HepG2 (cell line): ENCODE results near the gene ARHGAP12. TPM values are rescaled to one million over a fixed set of nuclear protein-coding genes. Genes with fewer than 3 reads are reported as not detected.
A peak's percentile ranks its signal among the peaks of the same experiment; 100 is the strongest.

Experiments
- ATAC-seq: fragments of 200-7000 bp; cut with Tn5 transposase; 3 replicates; pipeline ENCODE4 v1.9.1; 2020; ENCODE audit warnings: mild to moderate bottlenecking, moderate library complexity
- BruUV-seq: library from RNA; stranded (reverse); fragments of 400-500 nt; replicated peaks from 2 replicates; lab custom pipeline; 2021; lab: Mats Ljungman, UMichigan
- CTCF ChIA-PET: fragments of 300-600 bp; formaldehyde crosslinking; extraction: SDS; loops from one replicate; lab custom pipeline; 2021; ENCODE audit warnings: low total read pairs, inconsistent platforms, low intra/inter-chr PET ratio; lab: Yijun Ruan, JAX
- POLR2A ChIA-PET: fragments of 350-600 bp; sonication (Branson Sonifier 250); formaldehyde crosslinking; loops from one replicate; lab custom pipeline; 2020; ENCODE audit warnings: antibody characterized with exemption, inconsistent platforms; lab: Yijun Ruan, JAX
- DNase-seq: peaks from one replicate; pipeline ENCODE4 v3.0.0-alpha.2; 2015; ENCODE audit warnings: low spot score
- FAIRE-seq: peaks from 3 replicates; lab custom pipeline; 2011; peaks lifted over from hg19 to GRCh38; lab: Jason Lieb, UNC
- H2AFZ ChIP-seq: one replicate; pipeline ENCODE4 v1.6.1; 2011; ENCODE audit warnings: low read length, inconsistent platforms
- H3K27ac ChIP-seq: fragments of 300-600 bp; 3 replicates; pipeline ENCODE4 v1.8.0; 2011; ENCODE audit warnings: mixed run types, mild to moderate bottlenecking, mixed read lengths, low read length, inconsistent platforms; ENCODE audit not compliant: insufficient read depth; ENCODE audit errors: extremely low read length
- H3K27me3 ChIP-seq, 2 experiments: fragments of 200-600 bp in 1 of 2; 2 replicates in 1 of 2; 3 replicates in 1 of 2; pipeline versions ENCODE4 v1.6.0 to v1.8.0; 2011; ENCODE audit warnings: low read length in 2 of 2, mild to moderate bottlenecking in 2 of 2, moderate library complexity in 2 of 2, inconsistent platforms in 1 of 2; ENCODE audit not compliant: insufficient read depth in 2 of 2, control insufficient read depth in 1 of 2
- H3K36me3 ChIP-seq, 2 experiments: fragments of 200-600 bp in 1 of 2; replicated peaks in 1 of 2; 2 replicates in 1 of 2; 3 replicates in 1 of 2; pipeline versions ENCODE4 v1.5.1 to v1.8.0; 2011; ENCODE audit warnings: low read length in 2 of 2, inconsistent platforms in 1 of 2; ENCODE audit not compliant: insufficient read depth in 2 of 2, control insufficient read depth in 1 of 2
- H3K4me1 ChIP-seq: 2 replicates; pipeline ENCODE4 v1.5.1; 2012; ENCODE audit warnings: low read length, inconsistent platforms; ENCODE audit not compliant: insufficient read depth
- H3K4me2 ChIP-seq: 2 replicates; pipeline ENCODE4 v1.6.0; 2011; ENCODE audit warnings: low read depth, low read length, inconsistent platforms
- H3K4me3 ChIP-seq, 3 experiments: fragments of 200-600 bp in 1 of 3; sonication (generic), shearing (Covaris generic) in 1 of 3; replicated peaks in 1 of 3; 2 replicates each; pipeline ENCODE4 v1.5.1; 2011 to 2016; ENCODE audit warnings: low read length in 3 of 3, inconsistent platforms in 2 of 3, low read depth in 2 of 3, mild to moderate bottlenecking in 2 of 3, control low read depth in 1 of 3, mixed read lengths in 1 of 3; ENCODE audit not compliant: insufficient read depth in 1 of 3
- H3K79me2 ChIP-seq: one replicate; pipeline ENCODE4 v1.6.1; 2011; ENCODE audit warnings: low read length, inconsistent platforms; ENCODE audit not compliant: insufficient read depth
- H3K9ac ChIP-seq: 2 replicates; pipeline ENCODE4 v1.6.0; 2011; ENCODE audit warnings: mild to moderate bottlenecking, low read depth, low read length, inconsistent platforms; ENCODE audit not compliant: insufficient read depth
- H3K9me3 ChIP-seq: 2 replicates; pipeline ENCODE4 v1.5.1; 2012; ENCODE audit warnings: mild to moderate bottlenecking, low read length
- H4K20me1 ChIP-seq: 2 replicates; pipeline ENCODE4 v1.6.0; 2011; ENCODE audit warnings: inconsistent platforms, mild to moderate bottlenecking, low read length, moderate library complexity; ENCODE audit not compliant: insufficient read depth
- ARID5B ChIP-seq: IDR thresholded peaks from 2 replicates; pipeline ENCODE4 v1.4.0; 2020; ENCODE audit warnings: mild to moderate bottlenecking, missing genetic modification reagents
- ELF3 ChIP-seq: IDR thresholded peaks from 2 replicates; pipeline ENCODE4 v1.6.1; 2016; ENCODE audit warnings: missing genetic modification reagents, missing compliant biosample characterization
- FOXA1 ChIP-seq, 2 experiments: fragments of 450-650 bp in 1 of 2; sonication (generic) in 1 of 2; formaldehyde crosslinking in 1 of 2; IDR thresholded peaks; 2 replicates each; pipeline versions ENCODE4 v1.4.0 to v1.6.1; 2016 to 2020; ENCODE audit warnings: missing genetic modification reagents in 1 of 2
- HMG20A ChIP-seq: IDR thresholded peaks from 2 replicates; pipeline ENCODE4 v1.6.1; 2016; ENCODE audit warnings: borderline replicate concordance
- KLF6 ChIP-seq: IDR thresholded peaks from 2 replicates; pipeline ENCODE4 v1.8.0; 2016; ENCODE audit warnings: missing biosample characterization, missing genetic modification reagents
- PLSCR1 ChIP-seq: sonication (generic); formaldehyde crosslinking; IDR thresholded peaks from 2 replicates; pipeline ENCODE4 v1.5.0; 2020; ENCODE audit warnings: missing genetic modification reagents, mild to moderate bottlenecking, borderline replicate concordance
- SMAD9 ChIP-seq: sonication (generic); formaldehyde crosslinking; IDR thresholded peaks from 2 replicates; pipeline ENCODE4 v1.5.1; 2020; ENCODE audit warnings: mild to moderate bottlenecking, missing genetic modification reagents
- SP2 ChIP-seq: sonication (generic); formaldehyde crosslinking; IDR thresholded peaks from 2 replicates; pipeline ENCODE4 v1.5.1; 2020; ENCODE audit warnings: mild to moderate bottlenecking, missing genetic modification reagents
- TARDBP ChIP-seq: sonication (generic); formaldehyde crosslinking; IDR thresholded peaks from 2 replicates; pipeline ENCODE4 v1.8.0; 2022; ENCODE audit warnings: mild to moderate bottlenecking, missing genetic modification reagents
- ZNF230 ChIP-seq: sonication (generic); formaldehyde crosslinking; IDR thresholded peaks from 2 replicates; pipeline ENCODE4 v1.4.0; 2020; ENCODE audit warnings: mild to moderate bottlenecking, missing genetic modification reagents
- ZNF280D ChIP-seq: sonication (generic); formaldehyde crosslinking; IDR thresholded peaks from 2 replicates; pipeline ENCODE4 v1.5.1; 2020; ENCODE audit warnings: mild to moderate bottlenecking, missing genetic modification reagents
- ZNF414 ChIP-seq: sonication (generic); formaldehyde crosslinking; IDR thresholded peaks from 2 replicates; pipeline ENCODE4 v1.5.0; 2020; ENCODE audit warnings: missing genetic modification reagents
- ZNF576 ChIP-seq: sonication (generic); formaldehyde crosslinking; IDR thresholded peaks from 2 replicates; pipeline ENCODE4 v1.4.0; 2020; ENCODE audit warnings: mild to moderate bottlenecking, missing genetic modification reagents
- ZNF75D ChIP-seq: sonication (generic); formaldehyde crosslinking; IDR thresholded peaks from 2 replicates; pipeline ENCODE4 v1.8.1; 2023; ENCODE audit warnings: missing genetic modification reagents, mild to moderate bottlenecking, borderline replicate concordance
- ZSCAN30 ChIP-seq: sonication (generic); formaldehyde crosslinking; IDR thresholded peaks from 2 replicates; pipeline ENCODE4 v1.5.0; 2020; ENCODE audit warnings: mild to moderate bottlenecking, missing genetic modification reagents
- WGBS: methylation state at CpG from one replicate; pipeline ENCODE4 v1.1.6; 2017; ENCODE audit warnings: low lambda C conversion rate; 5-methylcytosine and 5-hydroxymethylcytosine counted together
- in situ Hi-C: cut with HindIII; loops from 2 replicates; pipeline ENCODE4 v1.10.0; 2017; ENCODE audit warnings: low pct_unique_long_range_greater_than_20kb; ENCODE audit not compliant: extremely low pct_ligation_motif_present
- intact Hi-C: fragments of 100-400 bp; cut with micrococcal nuclease; formaldehyde crosslinking; loops from one replicate; pipeline ENCODE4 v1.10.0; 2022; ENCODE audit not compliant: unreplicated experiment
- polyA plus RNA-seq, 8 experiments: library from polyadenylated mRNA; depleted of rRNA in 3 of 8; stranded (reverse) in 7 of 8; unstranded in 1 of 8; fragments of >200 nt; fragmentation: Illumina TruSeq in 4 of 8; extraction: Trizol in 4 of 8; gene quantifications; 2 replicates each; pipeline versions ENCODE4 v1.2.1 to v1.2.3, GENCODE V29; 2011 to 2016; ENCODE audit warnings: low read depth in 4 of 8, missing spikeins in 1 of 8, mixed read lengths in 1 of 8; ENCODE audit not compliant: insufficient read depth in 1 of 8
- total RNA-seq, 5 experiments: library from RNA; depleted of rRNA; stranded (reverse); fragments of >200 nt; fragmentation: Illumina TruSeq; extraction: Trizol; gene quantifications; 2 replicates each; pipeline ENCODE4 v1.2.3, GENCODE V29; 2016; ENCODE audit warnings: low read depth in 1 of 5

ARHGAP12 gene
- total and polyA plus RNA-seq, 2 of the 13 experiments (the other 11 are each of a cell fraction or from before 2014, with no cell fraction given): 25.0 to 54.6 TPM

GRCh38 chr10:31963589-31963980 is 35.0 kb upstream of the ARHGAP12 start:
- ATAC-seq (peak; percentile 53), FAIRE-seq (no peak)
- TF ChIP-seq PLSCR1 (CRISPR knock-in tag) (no peak), ZNF576 (no peak), SP2 (CRISPR knock-in tag) (no peak), ZNF280D (no peak), ELF3 (no peak), HMG20A (no peak), SMAD9 (CRISPR knock-in tag) (no peak), TARDBP (no peak), KLF6 (CRISPR knock-in tag) (no peak), ZNF230 (CRISPR knock-in tag) (no peak), FOXA1 (IDR thresholded peaks at IDR 0.05) (no peak), FOXA1 (CRISPR knock-in tag; IDR thresholded peaks at IDR 0.05) (no peak), ZSCAN30 (CRISPR knock-in tag) (no peak), ZNF414 (CRISPR knock-in tag) (no peak), ZNF75D (CRISPR knock-in tag) (no peak), ARID5B (no peak)

More at GRCh38 chr10:31963589-31963980, 35.0 kb upstream of the ARHGAP12 start:
- H3K9me3 ChIP-seq: no peaks in the 10 kb centered on the region
- ChIA-PET POLR2A (interaction anchor here (0.9 kb wide), 1 partner anchor 34 kb away, joined by 3 read pairs; no protein-coding TSS in a partner anchor), CTCF (no interaction called here)
- no peaks in the 10 kb centered on the region for H3K36me3 ChIP-seq
- no TSS peak for BruUV-seq
- no peaks in the 10 kb centered on the region for H4K20me1 ChIP-seq
- no peak overlapping the region for H3K9ac ChIP-seq
- in situ Hi-C loops: no loop called here
- no peaks in the 10 kb centered on the region for H3K27me3 ChIP-seq
- intact Hi-C loops: no loop called here
- DNase-seq: no peak
- H3K79me2 ChIP-seq: no peaks in the 10 kb centered on the region
- peak overlapping the region; percentile 10 for H3K27ac ChIP-seq
- peaks cover 56% of the 10 kb centered on the region for H3K4me1 ChIP-seq
- no peak overlapping the region for H3K4me3 ChIP-seq
- no peak overlapping the region for H2AFZ ChIP-seq
- WGBS: 67% methylated on average over 1 of the region's 1 CpG
- no peak overlapping the region for H3K4me2 ChIP-seq
